HL-60 (cell line): ENCODE measurements around the gene MDP1.

Source experiments
- DNase-seq, 2 experiments: peaks; one replicate each; pipeline ENCODE4 v3.0.0-alpha.2; 2010 to 2020; ENCODE audit warnings: low read depth in 1 of 2, low spot score in 1 of 2
- H3K27ac ChIP-seq: fragments of 250-450 bp; sonication (Bioruptor Pico); replicated peaks from 2 replicates; pipeline ENCODE4 v1.5.1; 2020; ENCODE audit warnings: mild to moderate bottlenecking, moderate library complexity
- H3K27me3 ChIP-seq: fragments of 250-450 bp; sonication (Bioruptor Pico); 2 replicates; pipeline ENCODE4 v1.5.1; 2021; ENCODE audit warnings: mild to moderate bottlenecking, moderate library complexity; ENCODE audit not compliant: insufficient read depth, poor library complexity, severe bottlenecking
- H3K4me3 ChIP-seq: replicated peaks from 2 replicates; pipeline ENCODE4 v1.5.1; 2011; ENCODE audit warnings: mild to moderate bottlenecking, control low read depth, low read length; ENCODE audit not compliant: insufficient read depth
- CTCF ChIP-seq: IDR thresholded peaks from one replicate; pipeline ENCODE4 v1.5.1; 2011; ENCODE audit warnings: low read length, control low read depth, inconsistent platforms; ENCODE audit not compliant: insufficient read depth
- GABPA ChIP-seq: IDR thresholded peaks from 2 replicates; pipeline ENCODE4 v1.6.1; 2012; ENCODE audit warnings: low read depth
- POLR2AphosphoS5 ChIP-seq: IDR thresholded peaks from 2 replicates; pipeline ENCODE4 v1.6.1; 2012; ENCODE audit warnings: low read depth
- REST ChIP-seq: IDR thresholded peaks from 2 replicates; pipeline ENCODE4 v1.6.1; 2012; ENCODE audit warnings: low read depth; ENCODE audit not compliant: insufficient replicate concordance
- SPI1 ChIP-seq: IDR thresholded peaks from 2 replicates; pipeline ENCODE4 v1.6.1; 2012; ENCODE audit warnings: low read depth, mild to moderate bottlenecking, borderline replicate concordance

The MDP1 gene

GRCh38 chr14:24255931-24256711, 40.3 kb upstream of the MDP1 start:
- TF ChIP-seq CTCF (no peak), REST (no peak), GABPA (no peak), SPI1 (no peak), POLR2AphosphoS5 (no peak)
- no peak for DNase-seq

GRCh38 chr14:24255438-24255837, 39.6 kb upstream of the MDP1 start:
- Histone ChIP-seq H3K27ac (no peak overlapping the region), H3K4me3 (no peak overlapping the region), H3K27me3 (no peaks in the 10 kb centered on the region)
- DNase-seq, result no peak
- no peak for TF ChIP-seq CTCF
- TF ChIP-seq GABPA, result no peak
- no peak for TF ChIP-seq SPI1
- TF ChIP-seq POLR2AphosphoS5, result no peak
- no peak for TF ChIP-seq REST

More at GRCh38 chr14:24255931-24256711, 40.3 kb upstream of the MDP1 start:
- Histone ChIP-seq H3K27me3 (no peaks in the 10 kb centered on the region), H3K4me3 (no peak overlapping the region), H3K27ac (no peak overlapping the region)

- H3K27me3 ChIP-seq, result no peaks in the 10 kb centered on the region
- H3K27ac ChIP-seq, result no peak overlapping the region
- no peak for TF ChIP-seq GABPA
- TF ChIP-seq SPI1, result no peak
- no peak for TF ChIP-seq CTCF
- no peak for TF ChIP-seq POLR2AphosphoS5
- TF ChIP-seq REST, result no peak
- H3K4me3 ChIP-seq, result no peak overlapping the region
- DNase-seq, result no peak
Observed at GRCh38 chr14:24254630-24255392, 38.9 kb upstream of the MDP1 start.
